NCI-H446 (cell line): ENCODE data around the gene GADD45G.

Experiments
- DNase-seq, 2 experiments: peaks; one replicate each; lab custom pipeline; 2025; lab: John Stamatoyannopoulos, UW

The GADD45G gene

DNA sequence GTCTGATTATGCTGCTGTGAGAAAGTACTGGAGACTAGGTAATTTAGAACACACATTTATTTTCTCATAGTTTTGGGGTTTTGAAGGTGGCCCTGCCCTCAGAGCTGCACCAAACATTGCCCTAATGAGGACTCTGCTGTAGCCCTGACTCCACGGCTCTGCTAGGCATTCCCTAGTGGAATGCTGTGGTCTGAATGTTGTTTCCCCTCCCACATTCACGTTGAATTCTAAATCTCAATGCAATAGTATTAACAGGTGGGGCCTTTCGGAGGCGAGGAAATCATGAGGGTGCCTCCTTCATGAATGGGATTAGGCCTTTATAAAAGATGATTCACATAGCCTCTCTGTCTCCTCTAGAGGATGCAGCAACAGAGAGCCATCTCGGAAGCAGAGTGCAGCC lies 25.7 kb downstream of the GADD45G start:
- DNase-seq = no peak

DNA sequence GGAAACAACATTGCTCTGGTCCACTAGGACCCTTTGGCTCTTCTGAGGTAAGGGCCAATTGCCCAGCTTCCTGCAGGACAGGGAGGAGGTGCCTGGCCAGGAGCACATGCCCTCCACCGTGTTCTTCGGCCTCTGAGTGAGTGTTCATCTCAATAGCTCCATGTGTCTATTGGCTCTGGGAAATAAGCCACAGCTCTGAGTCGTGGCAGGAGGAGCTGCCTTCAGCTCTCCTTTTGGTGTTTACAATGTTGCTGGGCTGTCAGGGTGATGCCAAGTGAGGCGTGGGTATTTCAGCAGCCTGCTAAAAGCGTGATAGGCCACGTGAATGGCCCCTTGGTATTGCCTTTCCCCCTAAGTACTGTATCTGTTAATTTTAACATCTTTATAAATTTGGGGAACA lies 26.6 kb downstream of the GADD45G start:
- peak in 1 of 2 experiments; percentile 1 for DNase-seq

DNA sequence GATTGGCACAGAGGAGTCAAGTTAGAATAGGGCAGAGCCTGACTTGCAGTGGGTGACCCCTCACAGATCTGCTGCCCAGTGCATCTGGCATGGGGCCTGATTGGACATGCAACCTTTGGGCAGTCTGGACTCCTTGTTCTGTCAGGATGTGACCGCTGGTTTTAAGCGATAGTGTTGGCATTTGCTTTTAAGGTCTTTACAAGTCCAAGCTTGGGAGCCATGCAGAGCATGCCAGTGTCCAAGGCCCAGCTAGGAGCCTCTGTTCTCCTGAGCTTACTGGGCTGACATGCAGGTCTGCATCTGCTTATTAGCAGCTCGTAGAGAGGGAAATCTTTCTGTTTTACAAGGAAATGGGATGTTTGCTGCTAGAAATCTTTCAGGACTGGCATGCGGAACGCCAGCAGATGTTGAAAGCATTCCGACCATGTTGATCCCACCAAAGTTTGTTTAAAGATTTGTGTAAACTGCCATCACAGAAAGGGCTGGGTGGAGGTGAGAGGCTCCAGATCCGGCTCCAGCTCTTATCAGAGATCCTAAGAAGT lies 27.5 kb downstream of the GADD45G start:
- DNase-seq = no peak

DNA sequence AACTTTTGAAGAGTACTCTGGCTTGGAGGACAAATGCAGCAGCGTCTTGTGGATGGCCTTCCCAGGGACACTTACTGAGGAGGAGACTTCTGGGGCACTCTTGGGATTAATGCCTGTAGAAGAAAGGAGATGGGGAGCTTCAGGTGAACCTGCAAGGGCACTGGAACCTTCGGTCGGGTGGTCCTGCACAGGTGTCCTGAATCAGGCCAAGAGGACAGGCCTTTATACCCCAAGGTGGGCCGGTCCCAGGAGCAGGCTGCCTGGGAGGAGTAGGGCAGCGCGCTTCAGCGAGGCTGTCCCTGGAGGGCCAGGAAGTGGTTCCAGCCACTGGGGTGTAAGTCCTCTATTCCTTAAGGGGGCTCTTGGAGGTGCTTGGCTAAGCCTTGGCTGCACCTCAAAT lies 27.9 kb downstream of the GADD45G start:
- DNase-seq = no peak

DNA sequence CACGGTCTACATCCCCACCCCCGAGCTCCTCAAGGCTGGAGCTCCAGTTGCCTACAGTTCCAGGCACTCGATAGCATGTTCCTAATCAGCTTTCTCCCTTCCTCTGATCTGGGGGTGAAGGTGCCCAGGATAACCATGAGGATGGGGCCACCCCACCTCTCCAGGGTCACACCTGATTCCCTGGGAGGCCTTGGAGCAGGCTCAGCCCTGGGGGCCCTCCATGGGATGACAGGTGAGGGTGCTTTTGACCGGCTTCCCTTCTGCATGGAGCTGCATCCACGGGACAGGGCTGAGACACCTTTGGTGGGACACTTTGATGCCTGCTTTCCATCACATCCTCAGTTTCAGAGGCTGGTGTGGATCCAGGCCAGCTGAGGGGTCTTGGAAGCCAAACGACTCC lies 28.6 kb downstream of the GADD45G start:
- no peak for DNase-seq

DNA sequence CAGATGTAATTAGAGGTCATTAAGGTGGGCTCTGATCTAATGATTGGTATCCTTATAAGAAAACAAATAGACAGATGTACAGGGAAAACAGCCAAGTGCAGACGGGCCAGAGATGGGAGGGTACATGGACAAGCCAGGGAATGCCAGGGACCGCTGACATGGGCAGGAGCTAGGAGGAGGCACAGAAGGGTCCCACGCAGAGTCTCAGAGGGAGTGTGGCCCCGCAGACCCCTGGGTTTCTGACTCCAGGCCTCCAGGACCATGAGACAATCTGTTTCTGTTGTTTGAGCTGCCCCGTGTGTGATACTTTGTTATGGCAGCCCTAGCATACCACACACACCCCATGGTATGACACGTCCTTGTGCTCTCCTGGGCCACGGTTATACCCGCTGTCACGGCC lies 29.1 kb downstream of the GADD45G start:
- DNase-seq = no peak

DNA sequence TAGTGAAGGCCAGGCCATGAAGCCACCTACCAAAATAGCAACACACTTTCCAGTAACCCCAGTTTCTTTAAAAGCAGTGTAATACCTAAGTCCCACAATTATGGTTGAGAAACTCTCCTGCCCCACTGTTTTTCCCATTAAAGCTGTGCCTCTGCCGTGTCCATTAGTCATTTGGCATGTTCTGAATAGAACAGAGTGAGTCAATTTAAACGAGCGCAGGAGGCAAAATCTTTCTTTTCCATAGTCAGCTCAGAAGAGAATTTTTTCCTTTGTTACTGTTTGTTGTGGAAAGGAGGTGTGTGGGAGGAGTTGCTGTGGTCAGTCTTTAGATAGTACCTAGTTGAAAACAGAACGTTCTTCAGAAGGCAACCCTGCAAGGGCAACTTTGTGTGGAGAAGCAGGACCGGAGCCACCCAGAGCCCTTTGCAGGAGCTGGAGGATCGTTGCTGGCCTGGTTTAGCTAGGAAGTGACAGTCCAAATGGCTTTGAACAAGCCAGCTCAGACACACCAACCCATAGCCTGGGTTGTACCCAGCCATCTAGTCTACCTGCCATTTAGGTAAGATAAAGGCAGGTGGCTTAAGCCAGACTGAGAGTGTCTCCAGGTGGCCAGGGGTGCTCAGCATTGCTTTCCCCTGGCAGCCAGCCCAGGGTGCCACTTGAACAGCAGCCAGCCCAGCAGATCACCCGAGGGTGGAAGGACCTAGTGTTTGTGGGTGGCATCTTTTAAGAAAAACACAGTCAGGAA lies 30.4 kb downstream of the GADD45G start:
- peak in 1 of 2 experiments; percentile 12 for DNase-seq

DNA sequence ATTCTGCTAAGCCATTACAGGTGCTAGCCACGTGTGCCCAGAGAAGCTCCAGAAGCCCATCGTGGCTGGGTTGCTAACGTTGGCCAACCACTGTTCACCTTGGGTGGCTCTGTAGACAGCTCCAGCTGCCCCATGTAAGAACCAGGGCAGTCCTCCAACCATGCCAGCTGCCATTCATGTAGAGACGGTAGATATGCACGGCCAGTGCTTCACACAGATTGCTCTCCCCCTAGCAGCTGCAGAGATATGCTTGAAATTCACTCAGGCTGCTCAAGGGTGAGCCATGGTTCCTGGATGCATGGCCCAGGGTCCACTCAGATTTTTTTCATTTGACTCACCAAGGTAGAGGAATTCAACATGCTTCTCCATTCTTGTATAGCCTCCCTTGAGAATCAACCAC lies 31.0 kb downstream of the GADD45G start:
- DNase-seq = peak in 1 of 2 experiments; percentile 65

DNA sequence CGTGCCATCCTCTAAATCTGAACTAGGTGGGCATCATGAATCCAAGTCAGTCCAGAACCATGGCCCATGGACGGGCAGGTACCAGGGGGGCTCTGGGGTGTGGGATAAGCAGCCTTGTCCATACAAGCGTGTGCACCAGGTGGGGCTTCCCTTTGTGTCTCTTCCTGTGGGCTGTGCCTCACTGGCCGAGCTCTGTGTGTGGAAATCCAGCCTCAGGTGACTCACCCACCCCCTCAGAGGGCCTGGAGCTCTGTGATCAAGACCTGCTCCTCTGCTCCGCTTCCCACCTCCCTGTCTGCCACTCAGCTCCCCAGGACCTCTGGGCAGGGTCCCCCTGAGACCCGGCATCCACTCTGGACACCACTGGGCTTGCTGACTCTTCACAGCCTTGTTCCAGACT lies 33.0 kb downstream of the GADD45G start:
- DNase-seq = no peak

DNA sequence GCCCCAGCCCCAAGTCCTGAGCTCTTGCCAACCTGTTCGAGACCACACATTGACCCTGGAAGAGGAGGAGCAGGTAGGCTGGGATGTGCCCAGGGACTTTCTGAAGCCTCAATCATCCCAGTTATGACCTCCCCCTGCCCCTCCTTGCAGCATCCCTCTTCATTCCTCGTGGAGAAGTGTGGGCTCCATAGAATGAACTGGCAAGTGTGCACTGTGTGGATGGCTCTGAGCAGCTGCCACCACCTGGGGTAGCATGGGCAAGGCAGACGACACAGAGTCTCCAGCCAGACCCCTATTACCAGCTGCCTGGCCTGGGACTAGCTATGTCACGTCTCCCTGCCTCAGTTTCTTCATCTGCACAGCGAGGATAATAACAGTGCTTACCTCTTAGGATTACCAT lies 33.5 kb downstream of the GADD45G start:
- no peak for DNase-seq

DNA sequence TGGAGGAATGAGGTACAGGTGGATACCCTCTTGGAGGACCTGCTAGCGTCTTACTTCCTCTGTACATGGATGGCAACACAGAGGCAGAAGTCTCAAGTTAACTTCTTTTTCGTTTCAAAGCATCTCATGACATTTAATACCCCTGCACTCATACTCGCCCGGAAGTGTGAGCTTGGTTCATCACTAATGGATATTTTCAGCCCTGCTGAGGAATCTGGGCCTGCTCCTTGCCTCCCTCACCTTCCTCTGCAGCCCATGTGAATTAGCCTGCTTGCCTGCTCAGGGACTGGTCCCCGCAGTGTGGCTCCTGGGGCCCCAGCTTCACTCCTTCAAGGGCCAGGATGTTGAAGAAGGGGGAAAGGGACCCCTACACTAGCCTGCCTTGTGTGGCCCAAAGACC lies 34.1 kb downstream of the GADD45G start:
- DNase-seq = no peak

DNA sequence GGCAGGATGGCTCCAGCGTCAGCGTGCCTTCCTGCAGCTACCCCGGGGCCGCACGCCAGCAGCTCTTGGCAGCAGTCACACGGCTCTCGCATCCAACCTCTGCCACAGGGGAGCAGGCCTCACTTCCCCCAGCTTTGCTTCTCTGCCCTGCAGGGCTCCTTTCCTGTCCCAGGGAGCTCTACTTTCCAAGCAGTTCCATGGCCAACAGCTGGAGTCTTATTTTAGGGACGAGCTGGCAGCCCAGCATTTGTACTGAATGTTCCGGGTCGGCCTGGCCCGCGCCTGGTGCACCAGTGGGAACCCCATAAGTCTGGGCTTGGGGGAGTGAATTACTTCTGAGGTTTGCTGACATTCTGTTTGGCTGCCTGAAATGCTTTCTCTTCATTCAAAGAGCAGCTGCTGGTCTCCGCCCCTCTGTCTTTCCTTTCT lies 34.6 kb downstream of the GADD45G start:
- peak; percentile 64 to 79 for DNase-seq

DNA sequence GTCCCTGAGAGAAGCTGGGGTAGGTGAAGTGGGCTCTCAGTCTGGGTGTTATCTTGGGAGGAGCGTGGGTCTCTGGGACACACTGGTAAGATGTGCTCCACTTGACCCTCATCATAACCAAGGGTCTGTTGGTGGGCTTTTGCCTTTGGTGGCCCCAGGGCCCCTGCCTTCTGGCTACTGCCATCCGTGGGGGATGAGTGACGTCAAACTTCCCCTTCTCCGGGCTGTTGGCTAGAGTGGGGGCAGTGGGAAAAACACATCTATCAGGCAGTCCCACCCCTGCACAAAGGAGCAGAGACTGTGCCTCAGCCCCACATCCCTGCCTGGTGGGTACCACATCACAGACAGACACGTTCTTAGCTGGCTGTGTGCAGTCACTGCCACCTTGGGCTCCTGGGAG lies 35.1 kb downstream of the GADD45G start:
- DNase-seq = no peak

DNA sequence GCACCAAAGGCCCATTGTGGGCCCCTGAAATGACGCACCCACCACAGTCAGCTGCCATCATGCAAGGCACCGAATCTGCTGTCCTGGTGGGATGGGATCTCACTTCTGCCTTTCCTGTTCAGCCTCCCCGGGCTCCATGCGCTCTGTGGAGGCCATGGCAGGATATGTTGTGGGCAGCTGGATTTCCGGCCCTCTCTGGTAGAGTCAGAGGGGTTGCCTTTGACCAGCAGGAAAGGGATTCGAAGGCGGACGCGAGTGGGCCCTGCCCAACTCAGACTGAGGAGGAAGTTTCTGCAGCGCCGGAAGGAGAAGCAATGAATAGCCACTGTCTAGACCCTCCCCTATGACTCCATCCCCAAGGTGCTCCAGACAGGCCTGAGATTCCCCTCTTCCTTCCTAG lies 35.5 kb downstream of the GADD45G start:
- no peak for DNase-seq

DNA sequence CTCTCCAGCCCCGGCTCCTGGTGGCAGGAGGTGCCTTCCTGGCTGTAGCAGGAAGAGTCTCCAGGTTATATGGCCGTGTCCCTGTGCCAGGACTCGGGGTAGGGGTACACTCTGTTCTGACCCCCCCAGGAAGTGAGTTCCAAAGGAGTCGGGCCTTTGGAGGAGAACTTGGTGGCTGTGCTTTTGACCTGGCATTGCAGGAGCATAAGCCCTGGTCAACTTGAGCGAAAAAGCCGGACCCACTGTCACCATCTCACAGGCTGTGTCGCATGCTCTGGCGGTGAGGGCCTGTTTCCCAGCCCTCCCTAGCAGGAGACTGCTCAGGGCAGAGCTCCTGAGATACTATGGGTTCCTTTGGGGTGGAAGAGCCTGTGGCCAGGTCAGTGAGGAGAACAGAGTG lies 36.0 kb downstream of the GADD45G start:
- DNase-seq = no peak

DNA sequence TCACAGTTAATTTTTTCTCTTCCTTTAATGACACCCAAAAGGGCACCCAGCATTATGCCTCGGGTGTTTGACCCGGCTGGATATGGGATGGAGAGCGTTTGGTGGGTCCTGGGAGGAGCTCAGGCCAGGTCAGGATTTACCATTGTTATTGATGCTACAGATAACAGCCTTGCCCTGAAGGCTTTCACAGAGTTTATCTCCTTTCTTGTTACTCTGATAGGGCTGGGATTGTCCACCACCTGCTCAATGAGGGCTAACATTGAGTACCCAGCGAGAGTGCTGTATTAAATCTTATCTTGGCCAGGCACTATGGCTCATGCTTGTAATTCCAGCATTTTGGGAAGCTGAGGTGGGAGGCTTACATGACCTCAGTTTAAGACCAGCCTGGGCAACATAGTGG lies 37.2 kb downstream of the GADD45G start:
- no peak for DNase-seq

DNA sequence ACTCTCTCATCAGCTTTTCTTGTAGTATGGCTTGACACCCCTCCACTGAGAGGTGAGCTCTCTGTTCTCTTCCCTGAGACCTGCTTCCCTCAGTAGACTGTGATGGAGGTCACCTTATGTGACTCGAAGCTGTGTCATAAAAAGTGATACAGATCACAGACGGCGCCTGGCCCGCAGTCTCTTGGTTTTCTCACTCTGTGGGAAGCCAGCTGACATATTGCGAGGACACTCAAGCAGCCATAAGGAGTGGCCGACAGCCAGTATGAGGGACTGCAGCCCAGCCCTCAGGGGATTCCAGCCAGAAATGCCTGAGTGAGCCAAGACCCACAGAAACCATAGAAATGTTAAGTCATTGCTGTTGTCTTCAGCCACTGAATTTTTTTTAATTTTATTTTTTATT lies 38.0 kb downstream of the GADD45G start:
- DNase-seq = peak; percentile 52 to 85

DNA sequence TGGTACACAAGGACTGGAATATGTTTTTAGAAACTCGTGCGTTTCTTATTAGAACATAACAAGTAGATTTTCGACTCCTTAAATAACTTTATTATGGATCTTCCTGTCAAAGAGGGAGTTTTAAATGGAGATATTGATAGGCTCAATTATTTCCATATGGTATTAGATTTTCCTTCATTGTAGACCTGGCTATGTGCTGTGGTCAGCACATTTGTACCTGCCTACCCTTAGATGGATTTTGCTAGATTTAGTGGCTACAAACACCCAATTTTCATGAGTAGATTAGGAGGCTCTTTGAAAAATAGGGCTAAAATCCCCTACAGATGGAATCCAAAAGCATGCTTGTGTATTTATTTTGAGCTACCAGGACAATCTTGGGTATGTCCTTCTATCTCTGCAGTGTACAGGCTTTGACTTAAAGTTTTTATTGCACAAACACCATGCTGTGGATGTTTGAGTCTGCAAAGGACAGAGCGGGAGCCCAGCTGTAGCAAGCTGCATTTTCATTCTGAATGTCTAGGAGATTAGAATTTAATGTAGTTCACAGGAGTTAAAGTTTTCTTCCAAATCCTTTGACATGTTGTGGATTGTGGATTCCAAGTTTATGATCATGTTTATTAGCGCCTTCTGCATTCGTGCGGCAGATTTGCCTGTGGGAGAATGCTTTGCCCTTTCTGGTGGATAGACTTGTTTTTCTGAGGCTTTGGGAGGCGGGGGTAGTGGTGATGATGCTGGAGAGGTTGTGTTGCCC lies 41.6 kb downstream of the GADD45G start:
- no peak for DNase-seq

DNA sequence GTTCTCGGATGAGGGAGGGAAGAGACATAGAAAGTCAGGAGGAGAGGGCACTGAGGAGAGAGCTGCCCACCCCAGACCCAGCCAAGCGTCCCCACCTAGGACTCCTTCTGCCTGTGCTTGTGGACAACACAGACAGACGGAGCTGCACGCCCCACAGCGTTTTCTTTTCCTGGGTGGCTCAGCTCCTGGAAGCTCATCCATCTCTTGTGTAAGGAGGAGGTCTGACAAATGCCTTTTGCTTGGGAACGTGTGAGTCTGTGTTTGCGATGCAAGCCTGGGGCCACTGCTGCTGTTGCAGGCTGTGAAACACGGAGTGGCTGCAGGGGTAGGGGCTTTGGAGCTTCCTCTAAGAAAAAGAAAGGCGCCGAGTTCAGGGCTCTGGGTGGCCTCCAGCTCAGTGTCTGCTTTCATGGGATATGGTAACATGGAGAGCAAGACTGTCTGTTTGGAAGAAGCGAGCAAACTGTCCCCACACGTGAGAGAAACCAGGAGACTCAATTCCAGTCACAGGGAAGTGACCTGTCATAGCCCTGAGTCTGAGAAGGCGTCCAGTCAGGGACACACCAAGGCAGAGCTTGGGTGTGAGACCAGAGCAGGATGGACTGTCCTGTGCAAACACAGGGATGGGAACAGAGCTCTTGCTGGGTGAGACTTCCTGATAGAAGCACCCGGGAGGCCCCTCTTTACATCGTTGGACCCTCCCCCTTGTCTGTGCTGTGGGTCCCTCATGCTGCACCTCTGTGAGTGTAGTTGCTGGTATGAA lies 42.7 kb downstream of the GADD45G start:
- DNase-seq = no peak

DNA sequence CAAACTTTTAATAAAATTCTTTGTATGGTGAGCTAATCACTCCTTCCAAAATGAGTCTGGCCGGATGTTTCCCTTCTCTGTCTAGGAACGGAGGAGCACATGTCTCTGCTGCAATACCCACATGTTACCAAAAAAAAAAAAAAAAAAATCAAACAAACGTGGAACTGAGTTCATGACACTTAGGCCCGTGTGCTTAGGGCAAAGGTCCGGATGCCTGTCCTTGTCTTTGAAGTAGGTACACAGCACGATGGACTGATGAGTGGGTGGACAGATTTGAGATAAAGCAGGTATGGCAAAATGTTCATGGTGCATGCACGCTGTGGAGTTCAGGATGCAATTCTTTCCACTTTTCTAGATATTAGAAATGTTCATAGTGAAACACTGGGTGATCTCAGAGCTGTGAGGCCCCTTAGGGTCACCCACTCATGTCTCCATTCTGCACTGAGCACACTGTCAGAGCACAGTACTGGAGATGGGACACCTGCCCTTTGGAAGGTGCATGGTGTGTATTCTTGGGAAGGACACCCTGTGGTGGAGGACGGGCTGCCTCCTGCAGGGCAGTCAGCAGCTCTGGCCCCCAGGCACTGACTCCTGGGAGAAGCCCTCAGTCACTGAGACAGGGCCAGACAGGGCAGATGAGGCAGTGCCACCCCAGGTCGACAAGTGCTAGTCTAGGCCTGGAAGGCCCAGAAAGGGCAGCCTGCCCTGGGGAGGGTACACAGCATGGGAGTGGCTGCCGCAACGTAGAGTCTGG lies 43.6 kb downstream of the GADD45G start:
- no peak for DNase-seq

DNA sequence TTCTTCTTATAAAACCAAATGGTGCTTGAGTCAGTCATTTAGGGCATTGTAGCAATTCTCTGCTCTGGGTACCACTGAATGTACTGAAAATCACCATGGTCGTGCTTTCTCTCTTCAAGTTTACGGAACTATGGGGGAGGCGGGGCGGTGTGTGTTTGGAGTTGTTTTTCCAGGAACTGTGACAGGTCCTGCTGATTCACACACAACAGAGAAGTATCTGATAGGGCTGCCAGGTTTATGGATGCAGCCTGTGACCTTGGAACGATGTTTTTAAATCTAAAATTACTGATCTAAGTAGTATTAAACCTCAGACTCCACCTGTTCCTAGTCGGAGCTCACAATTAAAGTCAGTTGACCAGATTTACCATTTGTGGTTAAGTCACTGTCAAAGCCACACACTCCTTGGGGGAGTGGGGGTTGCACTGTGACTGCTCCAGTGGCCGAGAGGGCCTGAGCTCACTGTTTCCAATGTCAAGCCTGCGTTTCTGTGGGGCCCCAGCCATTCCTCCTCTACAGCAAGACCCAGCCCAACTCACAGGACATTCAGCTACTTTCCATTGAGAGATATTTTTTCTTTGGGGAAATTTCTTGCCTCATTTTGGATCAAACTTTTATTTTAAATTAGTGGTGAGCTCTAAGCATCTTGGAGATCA lies 44.4 kb downstream of the GADD45G start:
- no peak for DNase-seq
